HG02642 (cell line): ENCODE data around the gene B3GNT7.
"Not testable (repeated sequence)": the region's sequence is repeated elsewhere in the genome, so short reads cannot be mapped to it uniquely, and the experiment has no call there.

Experiments
- ATAC-seq: cut with Tn5 transposase; IDR thresholded peaks from one replicate; pipeline ENCODE4 v1.9.1; 2021; ENCODE audit warnings: mild to moderate bottlenecking; ENCODE audit not compliant: unreplicated experiment, poor library complexity

Gene B3GNT7

DNA sequence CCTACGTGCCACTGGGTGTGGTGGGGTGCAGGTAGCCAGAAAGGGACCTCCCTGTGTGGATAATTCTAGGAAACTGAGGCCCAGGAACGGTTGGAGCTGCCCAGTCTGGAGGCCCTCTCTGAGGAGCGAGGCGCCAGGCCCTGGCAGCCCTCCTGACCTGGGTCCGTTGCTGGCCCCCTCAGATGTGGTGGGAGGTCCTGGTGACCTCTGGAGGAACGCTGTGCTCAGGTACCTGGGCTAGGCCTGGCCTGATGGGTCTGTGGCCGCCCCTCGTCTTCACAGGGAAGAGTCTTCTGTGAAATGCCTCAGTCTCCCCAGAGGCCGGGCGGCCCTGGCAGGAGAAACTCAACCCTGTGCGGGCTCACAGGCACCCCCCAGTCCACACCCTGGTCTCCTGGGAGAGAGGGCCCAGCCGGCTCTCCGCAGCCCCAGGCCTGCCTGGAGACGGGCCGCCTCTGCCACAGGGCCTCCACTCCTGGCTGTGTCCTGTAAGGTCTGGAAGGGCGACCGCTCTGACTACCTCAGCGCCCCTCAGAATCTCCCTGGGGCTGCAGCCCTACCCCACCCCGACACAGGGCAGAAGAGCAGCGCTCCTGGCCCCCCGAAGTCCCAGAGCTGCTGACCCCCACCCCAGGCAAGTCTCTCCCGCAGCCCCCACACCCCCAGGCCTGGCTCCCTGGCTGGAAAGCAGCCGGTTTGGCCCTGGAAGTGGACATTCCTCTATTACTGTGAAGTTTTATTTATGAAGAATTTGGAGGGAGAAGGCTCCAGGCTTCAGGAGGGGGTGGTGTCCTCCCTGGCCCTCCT is 3.7 kb downstream of the B3GNT7 start:
- ATAC-seq: no peak

DNA sequence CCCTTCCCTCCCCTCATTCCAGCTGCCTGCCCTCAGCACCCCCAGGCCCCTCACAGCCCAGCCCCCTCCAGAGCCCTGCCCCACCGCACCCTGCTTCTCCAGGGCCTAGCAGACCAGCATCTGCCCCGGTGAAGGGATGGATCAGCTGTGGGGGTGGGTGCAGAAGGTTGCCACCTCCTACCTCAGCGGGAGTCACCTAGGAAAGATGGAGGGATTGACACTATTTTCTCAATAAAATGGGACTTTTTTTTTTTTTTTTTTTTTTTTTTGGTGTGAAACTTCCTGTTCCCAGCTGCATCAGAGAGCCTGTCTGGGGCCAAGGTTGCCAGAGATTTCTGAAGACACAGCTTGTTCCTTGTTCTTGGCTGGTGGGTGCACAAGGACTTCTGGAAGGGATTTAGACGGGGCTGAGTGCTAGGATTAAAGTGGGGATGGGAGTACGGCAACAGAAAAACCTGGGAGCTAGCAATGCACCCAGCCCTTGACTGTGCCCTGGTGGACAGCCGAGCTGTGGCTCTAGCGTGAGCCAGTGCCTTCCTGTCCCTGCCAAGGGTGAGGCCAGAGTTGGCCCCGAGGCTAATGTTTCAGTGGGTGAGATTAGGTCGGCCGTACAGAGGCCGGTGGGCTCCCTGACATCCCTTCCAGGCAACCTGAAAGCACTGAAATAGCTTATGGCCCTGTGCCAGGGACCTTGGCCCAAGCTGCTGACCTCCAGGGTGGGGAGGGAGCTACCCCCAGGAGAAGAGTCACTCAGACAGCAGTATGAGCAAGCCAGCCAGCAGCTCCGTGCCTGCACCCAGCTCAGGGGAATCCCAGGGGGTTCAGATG is 4.6 kb downstream of the B3GNT7 start:
- ATAC-seq: no peak

DNA sequence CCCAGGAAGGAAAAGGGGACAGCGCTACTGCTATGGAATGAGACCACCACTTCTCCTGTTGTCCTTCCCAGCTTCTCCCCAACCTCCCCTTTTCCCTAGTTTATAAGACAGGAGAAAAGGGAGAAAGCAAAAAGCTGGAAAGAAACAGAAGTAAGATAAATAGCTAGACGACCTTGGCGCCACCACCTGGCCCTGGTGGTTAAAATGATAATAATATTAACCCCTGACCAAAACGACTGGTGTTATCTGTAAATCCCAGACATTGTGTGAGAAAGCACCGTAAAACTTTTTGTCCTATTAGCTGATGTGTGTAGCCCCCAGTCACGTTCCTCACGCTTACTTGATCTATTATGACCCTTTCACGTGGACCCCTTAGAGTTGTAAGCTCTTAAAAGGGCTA is 5.2 kb downstream of the B3GNT7 start:
- ATAC-seq: not testable (repeated sequence)

DNA sequence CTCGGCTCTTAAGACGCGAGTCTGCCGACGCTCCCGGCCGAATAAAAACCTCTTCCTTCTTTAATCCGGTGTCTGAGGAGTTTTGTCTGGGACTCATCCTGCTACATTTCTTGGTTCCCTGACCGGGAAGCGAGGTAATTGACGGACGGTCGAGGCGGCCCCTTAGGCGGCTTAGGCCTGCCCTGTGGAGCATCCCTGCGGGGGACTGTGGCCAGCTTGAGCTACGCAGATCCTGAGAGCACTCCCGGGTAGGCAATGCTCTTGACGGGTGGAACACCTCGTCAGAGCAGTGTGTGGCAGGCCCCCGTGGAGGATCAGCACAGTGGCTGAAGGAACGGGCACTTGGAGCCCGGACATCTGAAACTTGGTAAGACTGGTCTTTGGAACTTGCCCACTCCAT is 5.6 kb downstream of the B3GNT7 start:
- ATAC-seq: not testable (repeated sequence)

DNA sequence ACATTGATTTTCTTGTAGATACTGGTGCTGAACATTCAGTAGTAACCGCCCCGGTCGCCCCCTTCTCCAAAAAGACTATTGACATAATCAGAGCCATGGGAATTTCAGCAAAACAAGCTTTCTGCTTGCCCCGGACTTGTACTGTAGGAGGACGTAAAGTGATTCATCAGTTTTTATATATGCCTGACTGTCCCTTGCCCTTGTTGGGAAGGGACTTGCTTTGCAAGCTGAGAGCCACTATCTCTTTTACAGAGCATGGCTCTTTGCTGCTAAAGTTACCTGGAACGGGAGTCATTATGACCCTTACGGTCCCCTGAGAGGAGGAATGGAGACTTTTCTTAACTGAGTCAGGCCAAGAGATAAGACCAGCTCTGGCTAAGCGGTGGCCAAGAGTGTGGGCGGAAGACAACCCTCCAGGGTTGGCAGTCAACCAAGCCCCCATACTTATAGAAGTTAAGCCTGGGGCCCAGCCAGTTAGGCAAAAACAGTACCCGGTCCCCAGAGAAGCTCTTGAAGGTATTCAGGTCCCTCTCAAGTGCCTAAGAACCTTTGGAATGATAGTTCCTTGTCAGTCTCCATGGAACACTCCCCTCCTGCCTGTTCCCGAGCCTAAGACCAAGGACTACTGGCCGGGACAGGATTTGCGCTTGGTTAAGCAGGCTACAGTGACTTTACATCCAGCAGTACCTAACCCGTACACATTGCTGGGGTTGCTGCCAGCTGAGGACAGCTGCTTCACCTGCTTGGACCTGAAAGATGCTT is 8.1 kb downstream of the B3GNT7 start:
- ATAC-seq: not testable (repeated sequence)

DNA sequence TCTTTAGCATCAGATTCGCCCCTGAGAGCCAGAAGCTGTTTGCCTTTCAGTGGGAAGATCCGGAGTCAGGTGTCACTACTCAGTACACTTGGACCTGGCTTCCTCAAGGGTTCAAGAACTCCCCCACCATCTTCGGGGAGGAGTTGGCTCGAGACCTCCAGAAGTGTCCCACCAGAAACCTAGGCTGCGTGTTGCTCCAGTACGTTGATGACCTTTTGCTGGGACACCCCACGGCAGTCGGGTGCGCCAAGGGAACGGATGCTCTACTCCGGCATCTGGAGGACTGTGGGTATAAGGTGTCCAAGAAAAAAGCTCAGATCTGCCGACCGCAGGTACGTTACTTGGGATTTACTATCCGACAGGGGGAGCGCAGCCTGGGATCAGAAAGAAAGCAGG is 8.7 kb downstream of the B3GNT7 start:
- ATAC-seq: not testable (repeated sequence)

DNA sequence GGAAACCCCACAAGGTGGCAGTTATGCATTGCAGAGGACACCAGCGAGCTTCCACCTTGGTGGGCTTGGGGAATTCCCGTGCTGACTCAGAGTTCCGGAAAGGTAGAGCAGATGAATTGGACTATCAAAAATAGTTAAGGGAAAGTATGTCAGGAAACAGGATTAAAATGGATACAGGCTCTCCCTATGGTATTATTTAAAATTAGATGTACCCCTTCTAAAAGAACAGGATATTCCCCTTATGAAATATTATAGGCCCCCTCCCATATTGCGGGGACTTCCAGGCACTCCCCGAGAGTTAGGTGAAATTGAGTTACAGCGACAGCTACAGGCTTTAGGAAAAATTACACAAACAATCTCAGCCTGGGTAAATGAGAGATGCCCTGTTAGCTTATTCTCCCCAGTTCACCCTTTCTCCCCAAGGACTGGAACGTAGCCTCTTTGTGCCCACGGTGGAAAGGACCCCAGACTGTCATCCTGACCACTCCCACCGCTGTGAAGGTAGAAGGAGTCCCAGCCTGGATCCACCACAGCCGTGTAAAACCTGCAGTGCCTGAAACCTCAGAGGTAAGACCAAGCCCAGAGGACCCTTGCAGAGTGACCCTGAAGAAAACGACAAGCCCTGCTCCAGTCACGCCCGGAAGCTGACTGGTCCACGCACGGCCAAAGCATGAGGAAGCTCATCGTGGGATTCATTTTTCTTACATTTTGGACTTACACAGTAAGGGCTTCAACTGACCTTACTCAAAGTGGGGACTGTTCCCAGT is 10.3 kb downstream of the B3GNT7 start:
- ATAC-seq: not testable (repeated sequence)

DNA sequence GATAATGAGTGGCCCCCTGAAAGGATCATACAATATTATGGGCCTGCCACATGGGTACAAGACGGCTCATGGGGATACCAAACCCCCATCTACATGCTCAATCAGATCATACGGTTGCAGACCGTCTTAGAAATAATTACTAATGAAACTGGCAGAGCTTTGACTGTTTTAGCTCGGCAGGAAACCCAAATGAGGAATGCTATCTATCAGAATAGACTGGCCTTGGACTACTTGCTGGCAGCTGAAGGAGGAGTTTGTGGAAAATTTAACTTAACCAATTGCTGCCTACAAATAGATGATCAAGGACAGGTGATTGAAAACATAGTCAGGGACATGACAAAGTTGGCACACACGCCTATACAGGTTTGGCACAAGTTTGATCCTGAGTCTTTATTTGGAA is 12.2 kb downstream of the B3GNT7 start:
- not testable (repeated sequence) for ATAC-seq

DNA sequence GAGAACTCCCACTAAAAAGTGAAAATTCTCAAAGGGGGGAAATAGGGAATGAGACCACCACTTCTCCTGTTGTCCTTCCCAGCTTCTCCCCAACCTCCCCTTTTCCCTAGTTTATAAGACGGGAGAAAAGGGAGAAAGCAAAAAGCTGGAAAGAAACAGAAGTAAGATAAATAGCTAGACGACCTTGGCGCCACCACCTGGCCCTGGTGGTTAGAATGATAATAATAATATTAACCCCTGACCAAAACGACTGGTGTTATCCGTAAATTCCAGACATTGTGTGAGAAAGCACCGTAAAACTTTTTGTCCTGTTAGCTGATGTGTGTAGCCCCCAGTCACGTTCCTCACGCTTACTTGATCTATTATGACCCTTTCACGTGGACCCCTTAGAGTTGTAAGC is 12.8 kb downstream of the B3GNT7 start:
- not testable (repeated sequence) for ATAC-seq

DNA sequence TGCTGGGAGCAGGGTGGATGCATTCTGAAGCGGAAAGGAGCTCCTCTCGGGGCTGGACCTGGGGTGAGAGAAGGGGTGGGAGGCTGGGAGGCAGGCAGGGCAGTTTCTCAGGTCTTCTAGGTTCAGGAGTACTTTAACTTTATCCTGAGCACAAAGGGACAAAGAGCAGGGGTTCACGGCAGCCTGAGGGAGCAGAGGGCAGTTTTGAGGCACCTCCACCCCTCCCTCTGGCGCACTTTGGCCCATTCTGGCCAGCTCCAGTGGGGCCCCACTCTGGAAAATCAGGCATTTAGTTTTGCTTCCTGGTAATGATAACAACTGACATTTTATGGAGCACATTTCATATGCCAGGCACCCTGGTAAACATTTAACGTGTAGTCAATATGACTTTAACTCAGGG is 14.3 kb downstream of the B3GNT7 start:
- ATAC-seq: no peak

DNA sequence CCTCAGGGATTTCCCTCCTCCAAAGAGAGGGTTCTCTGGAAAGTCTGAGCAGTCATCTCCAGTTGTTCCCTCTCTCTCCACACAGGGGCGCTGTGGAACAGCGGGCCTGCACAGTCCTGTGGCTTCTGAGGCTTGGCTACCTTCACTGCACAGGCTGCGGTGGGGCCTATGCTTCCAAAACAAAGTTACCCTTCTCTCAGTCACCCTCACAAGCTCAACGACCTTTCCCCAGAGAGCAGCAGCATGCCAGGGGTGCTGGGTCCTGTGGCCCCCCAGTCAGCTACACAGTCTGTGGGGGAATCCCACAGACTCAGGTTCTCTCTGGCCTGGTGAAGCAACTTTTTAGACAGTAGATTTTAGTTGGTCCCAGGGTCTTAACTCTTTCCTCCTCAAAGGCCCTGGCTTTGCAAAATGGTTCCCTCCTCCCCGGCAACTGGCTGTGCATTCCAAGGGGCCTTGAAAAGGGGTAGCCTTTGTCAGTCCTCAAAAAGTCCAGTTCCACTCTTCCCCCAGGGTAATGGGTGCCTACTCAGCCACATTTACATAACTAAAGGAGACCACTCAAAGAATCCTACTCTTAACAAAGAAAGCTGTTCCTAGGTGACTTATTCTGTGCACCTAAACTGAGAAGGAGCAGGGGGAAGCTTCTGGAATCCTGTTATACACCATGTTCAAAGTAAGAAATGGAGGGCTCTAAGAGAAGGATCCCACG is 14.9 kb downstream of the B3GNT7 start:
- ATAC-seq: no peak

DNA sequence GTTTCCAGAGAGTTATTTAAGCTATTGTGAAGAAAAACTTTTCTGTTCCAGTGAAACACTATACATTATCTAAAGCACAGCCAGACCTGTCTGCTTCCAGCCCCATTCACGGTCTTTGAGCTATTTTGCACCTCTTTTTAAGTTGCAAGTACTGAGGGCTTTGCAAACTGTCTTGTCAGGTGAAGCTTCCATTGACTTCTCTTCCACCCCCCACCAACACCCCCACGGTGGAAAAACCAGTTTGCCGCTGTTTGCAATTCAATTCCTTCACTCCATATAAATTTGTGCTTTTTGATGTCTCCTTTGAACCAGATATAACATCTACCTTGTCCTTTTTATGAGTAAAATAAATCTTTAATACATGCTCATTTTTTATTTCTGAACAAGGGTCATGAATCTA is 15.7 kb downstream of the B3GNT7 start:
- ATAC-seq: no peak

DNA sequence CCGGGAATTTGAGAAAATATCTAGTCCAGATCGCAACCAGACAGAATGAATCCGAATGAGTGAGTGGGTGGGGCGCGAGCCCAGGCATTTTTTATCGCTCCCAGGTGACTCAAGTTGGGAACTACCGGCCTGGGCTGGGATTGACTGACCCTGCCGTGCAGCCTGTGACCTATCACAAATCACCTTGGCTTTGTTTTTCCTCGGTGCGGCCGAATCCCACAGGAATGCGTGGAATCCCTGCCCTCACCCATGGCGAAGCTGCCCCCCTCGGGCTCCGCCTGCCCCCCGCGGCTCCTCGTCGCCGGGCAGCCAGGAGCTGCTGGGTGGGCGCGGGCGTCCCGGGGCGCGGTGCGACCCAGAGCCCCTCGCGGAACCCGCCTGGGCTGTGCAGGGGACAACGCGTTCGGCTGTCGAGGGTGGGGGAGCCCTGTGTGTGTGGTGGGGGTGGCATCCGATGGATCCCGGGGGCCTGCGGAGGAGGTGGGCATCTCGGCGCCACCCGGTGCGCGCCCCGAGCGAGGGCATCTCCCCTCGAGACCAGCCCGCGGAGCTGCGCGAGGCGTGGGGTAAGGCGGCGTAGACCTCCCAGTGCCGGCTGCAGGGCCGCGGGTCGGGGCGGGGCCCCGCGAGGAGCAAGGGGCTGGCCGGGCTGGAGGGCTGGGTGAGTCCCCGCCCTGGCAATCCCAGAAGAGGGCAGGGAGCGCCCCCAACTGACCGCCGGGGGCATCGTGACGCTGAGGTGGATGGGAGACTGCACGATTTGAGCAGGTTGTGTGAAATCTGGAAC is 16.5 kb downstream of the B3GNT7 start:
- ATAC-seq: peak; percentile 98

DNA sequence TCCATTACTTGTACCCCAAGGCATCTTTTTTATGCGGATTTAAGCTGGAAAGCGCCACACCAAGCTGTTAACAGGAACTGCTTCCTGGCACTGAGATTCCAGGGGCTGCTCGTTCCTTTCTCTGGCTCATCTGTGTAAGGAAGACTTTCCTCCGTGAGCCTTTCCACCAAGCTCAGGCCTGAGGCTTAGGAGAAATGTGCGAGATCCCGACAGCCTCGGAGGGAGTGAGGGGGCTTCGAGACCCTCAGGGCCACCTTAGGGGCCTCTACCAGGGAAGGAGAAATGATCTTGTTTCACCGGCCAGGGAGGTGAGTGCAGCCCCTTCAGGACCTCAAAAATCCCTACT is 17.1 kb downstream of the B3GNT7 start:
- peak; percentile 2 for ATAC-seq

DNA sequence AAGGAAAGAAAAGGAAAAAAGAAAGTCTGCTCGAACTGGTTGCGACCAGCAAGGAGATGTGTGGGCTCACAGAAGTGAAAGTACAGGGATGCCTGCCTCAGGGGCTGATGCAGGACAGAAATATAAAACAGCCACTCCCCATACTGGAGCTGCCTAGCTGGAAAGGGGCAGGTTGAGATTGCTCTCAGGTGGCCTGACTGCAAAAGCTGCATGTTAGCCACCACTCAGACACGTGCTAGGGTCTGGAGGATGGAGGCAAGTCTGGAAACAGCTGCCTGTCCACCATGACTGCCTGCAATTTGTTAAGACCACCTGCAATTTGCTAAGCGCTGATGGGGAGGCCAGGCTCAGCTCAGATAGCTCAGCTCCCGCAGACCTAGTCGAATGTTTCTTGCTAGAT is 17.9 kb downstream of the B3GNT7 start:
- ATAC-seq: no peak

DNA sequence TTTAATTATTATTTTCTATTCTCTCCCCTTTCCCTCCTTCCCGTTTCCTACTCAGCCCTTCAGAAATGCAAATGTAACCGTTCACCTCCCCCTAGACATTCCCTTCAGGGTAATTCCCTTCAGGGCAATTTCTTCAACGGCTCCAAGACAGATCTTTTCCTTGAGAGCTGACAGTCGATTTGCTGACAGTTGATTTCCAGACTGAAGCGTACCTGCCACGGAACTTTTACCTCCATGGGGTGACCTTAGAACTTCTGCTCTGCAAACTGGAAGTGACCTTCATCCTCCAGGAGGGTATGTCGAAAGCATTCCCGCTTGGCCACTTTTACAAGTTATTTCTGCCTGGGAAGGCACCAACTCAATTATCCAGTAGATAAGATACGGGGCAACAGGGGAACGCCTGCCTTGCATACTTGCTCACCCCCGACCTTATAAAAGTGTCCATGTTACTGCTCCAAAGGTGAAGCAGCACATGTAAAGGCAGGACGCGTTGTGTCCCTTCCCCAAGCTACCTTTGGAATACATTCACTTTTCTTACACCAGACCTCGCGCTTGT is 18.5 kb downstream of the B3GNT7 start:
- ATAC-seq: no peak

DNA sequence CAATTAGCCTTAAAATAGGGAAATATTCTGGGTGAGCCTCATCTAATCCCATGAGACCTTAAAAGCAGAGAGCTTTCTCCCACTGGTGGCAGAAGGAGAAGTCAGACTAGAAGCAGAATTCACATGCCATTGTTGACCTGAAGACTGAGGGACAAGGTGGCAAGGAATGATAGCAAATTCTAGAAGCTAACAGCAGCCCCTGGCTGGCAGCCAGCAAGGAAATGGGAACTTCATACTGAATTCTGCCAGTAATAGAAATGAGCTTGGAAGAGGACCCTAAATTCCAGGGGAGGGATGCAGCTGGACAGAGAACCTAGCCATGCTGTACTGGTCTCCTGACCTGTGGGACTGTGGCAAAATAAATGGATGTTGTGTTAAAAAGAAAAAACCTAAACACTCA is 19.5 kb downstream of the B3GNT7 start:
- ATAC-seq: no peak

DNA sequence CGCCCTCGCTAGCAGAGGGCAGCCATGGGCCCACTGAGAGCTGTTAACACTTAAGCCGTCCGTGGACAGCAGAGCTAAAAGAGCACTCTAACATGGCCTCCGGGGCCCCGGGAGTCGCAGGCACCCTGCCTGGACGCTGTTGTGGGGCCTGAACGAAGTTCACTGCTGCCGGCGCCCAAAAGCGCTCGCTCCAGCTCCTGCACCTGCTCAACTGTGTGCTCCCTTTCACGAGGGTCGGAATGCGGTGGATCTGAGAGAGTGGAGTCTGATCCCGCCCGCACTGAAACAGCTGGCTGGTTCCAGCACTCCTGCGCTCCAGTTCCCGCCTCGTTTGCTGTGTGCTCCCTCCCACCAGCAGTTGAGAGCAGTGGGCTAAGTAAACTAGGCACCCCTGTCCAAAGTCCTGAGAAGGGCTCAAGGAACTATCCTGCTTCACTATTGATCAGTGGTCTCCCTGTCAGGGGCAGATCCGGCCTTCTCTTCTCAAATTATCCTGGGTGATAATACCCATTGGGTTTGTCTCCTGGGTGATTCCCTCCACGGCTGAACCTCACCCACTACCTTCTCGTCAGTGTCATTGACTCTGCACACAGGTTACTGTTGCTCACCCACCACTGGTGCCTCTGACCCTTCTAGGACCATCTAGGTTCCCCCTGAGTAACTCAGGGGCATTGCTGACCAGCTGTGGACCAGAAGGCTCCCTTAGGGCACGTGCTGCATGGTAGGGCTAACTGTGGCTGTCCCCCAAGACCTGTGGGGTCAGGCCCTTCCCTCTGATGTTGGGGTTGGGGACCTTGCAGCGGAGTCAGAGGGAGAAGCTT is 23.5 kb downstream of the B3GNT7 start:
- no peak for ATAC-seq
